ENCODE measurements around the gene MLLT10. TPM values are rescaled to one million over a fixed set of nuclear protein-coding genes. Genes with fewer than 3 reads are reported as not detected.

Gene MLLT10
- total RNA-seq, 1 donor from 2014 or later, result 50.9 TPM

DNA sequence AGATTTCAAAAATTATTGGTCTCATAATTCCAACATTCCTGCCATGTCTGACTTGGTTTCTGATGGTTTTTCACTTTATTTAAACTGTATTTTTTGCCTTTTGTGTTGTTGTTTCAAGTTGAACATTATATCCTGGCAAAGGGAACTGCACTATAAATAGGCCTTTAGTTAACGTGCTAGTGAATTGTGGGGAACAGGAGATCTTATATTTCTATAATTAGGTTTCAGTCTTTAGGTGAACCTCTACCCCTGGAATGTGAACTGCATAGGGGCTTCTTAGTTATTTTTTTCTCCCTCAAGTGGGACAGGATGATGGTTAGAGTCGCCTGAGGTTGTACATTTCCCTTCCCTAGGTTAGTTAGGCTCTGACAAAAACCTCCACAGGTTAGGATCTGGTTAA, 128.6 kb downstream of the MLLT10 start:
- DNase-seq, result no peak
- TF ChIP-seq, protein P1, sequence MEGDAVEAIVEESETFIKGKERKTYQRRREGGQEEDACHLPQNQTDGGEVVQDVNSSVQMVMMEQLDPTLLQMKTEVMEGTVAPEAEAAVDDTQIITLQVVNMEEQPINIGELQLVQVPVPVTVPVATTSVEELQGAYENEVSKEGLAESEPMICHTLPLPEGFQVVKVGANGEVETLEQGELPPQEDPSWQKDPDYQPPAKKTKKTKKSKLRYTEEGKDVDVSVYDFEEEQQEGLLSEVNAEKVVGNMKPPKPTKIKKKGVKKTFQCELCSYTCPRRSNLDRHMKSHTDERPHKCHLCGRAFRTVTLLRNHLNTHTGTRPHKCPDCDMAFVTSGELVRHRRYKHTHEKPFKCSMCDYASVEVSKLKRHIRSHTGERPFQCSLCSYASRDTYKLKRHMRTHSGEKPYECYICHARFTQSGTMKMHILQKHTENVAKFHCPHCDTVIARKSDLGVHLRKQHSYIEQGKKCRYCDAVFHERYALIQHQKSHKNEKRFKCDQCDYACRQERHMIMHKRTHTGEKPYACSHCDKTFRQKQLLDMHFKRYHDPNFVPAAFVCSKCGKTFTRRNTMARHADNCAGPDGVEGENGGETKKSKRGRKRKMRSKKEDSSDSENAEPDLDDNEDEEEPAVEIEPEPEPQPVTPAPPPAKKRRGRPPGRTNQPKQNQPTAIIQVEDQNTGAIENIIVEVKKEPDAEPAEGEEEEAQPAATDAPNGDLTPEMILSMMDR (IDR thresholded peaks at IDR 0.05; ENCODE audit: partially characterized antibody, unreplicated experiment), result no peak
- peaks cover 2% of the 10 kb centered on the region for H3K27me3 Mint-ChIP-seq (ENCODE audit: unreplicated experiment)
- no peak overlapping the region for H3K27ac Mint-ChIP-seq (ENCODE audit: unreplicated experiment)
- H3K9me3 Mint-ChIP-seq (ENCODE audit: unreplicated experiment), result no peaks in the 10 kb centered on the region
- no peaks in the 10 kb centered on the region for H3K36me3 Mint-ChIP-seq (ENCODE audit: unreplicated experiment)
- peaks cover 4% of the 10 kb centered on the region for H3K4me1 Mint-ChIP-seq (ENCODE audit: low read depth, unreplicated experiment)
- no peak overlapping the region for H3K4me3 Mint-ChIP-seq (ENCODE audit: unreplicated experiment)

DNA sequence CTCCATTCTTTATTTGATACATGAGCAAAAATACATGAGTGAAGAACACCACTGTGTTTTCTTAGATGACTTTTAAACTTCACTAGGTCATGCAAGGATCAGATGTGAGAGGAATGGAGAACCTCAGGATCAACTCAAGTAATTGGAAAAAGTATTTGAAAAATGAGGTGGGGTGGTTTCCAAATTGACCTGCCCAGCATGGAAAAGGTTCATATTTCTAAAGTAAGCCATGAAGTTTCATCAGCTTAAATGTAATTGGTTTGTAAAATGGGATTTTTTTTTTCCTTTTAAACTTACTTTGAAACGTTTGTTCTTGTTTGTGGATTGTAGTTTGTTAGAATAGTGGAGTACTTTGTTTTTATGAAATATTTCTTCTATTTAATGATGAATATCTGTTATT, 134.8 kb downstream of the MLLT10 start:
- no peaks in the 10 kb centered on the region for H3K9me3 Mint-ChIP-seq (ENCODE audit: unreplicated experiment)
- H3K36me3 Mint-ChIP-seq (ENCODE audit: unreplicated experiment), result no peaks in the 10 kb centered on the region
- H3K4me1 Mint-ChIP-seq (ENCODE audit: low read depth, unreplicated experiment), result no peaks in the 10 kb centered on the region
- no peak overlapping the region for H3K4me3 Mint-ChIP-seq (ENCODE audit: unreplicated experiment)
- TF ChIP-seq, protein P1 (IDR thresholded peaks at IDR 0.05; ENCODE audit: partially characterized antibody, unreplicated experiment), result no peak
- DNase-seq, result no peak
- H3K27me3 Mint-ChIP-seq (ENCODE audit: unreplicated experiment), result peaks cover 3% of the 10 kb centered on the region
- H3K27ac Mint-ChIP-seq (ENCODE audit: unreplicated experiment), result no peak overlapping the region

DNA sequence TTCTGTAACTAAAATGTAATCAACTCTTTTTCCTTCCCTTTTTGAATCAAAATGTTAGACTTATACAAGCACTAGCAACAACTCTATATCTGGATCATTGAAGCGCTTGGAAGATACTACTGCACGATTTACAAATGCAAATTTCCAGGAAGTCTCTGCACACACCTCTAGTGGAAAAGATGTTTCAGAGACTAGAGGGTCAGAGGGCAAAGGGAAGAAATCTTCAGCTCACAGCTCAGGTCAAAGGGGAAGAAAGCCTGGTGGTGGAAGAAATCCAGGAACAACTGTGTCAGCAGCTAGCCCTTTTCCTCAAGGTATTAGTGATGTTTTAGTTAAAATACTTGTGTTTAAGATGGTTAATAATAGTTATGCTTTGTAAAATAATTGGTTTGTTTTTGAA, 136.4 kb downstream of the MLLT10 start:
- H3K9me3 Mint-ChIP-seq (ENCODE audit: unreplicated experiment), result no peaks in the 10 kb centered on the region
- H3K4me1 Mint-ChIP-seq (ENCODE audit: low read depth, unreplicated experiment), result no peaks in the 10 kb centered on the region
- TF ChIP-seq, protein P1 (IDR thresholded peaks at IDR 0.05; ENCODE audit: partially characterized antibody, unreplicated experiment), result no peak
- H3K36me3 Mint-ChIP-seq (ENCODE audit: unreplicated experiment), result no peaks in the 10 kb centered on the region
- DNase-seq, result no peak
- H3K4me3 Mint-ChIP-seq (ENCODE audit: unreplicated experiment), result no peak overlapping the region
- no peak overlapping the region for H3K27ac Mint-ChIP-seq (ENCODE audit: unreplicated experiment)
- H3K27me3 Mint-ChIP-seq (ENCODE audit: unreplicated experiment), result peaks cover 3% of the 10 kb centered on the region

DNA sequence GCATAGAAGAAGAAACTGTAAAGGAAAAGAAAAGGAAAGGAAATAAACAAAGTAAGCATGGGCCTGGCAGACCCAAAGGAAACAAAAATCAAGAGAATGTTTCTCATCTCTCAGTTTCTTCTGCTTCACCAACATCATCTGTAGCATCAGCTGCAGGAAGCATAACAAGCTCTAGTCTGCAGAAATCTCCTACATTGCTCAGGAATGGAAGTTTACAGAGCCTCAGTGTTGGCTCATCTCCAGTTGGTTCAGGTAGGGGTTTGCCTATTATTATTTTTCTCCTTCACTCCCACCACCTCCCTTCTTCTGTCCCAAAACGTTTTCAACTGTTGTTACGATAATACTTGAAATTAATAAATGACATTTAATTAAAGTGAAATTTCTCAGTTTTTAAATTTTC, 139.6 kb downstream of the MLLT10 start:
- no peaks in the 10 kb centered on the region for H3K9me3 Mint-ChIP-seq (ENCODE audit: unreplicated experiment)
- peaks cover 3% of the 10 kb centered on the region for H3K27me3 Mint-ChIP-seq (ENCODE audit: unreplicated experiment)
- H3K36me3 Mint-ChIP-seq (ENCODE audit: unreplicated experiment), result no peaks in the 10 kb centered on the region
- no peaks in the 10 kb centered on the region for H3K4me1 Mint-ChIP-seq (ENCODE audit: low read depth, unreplicated experiment)
- TF ChIP-seq, protein P1 (IDR thresholded peaks at IDR 0.05; ENCODE audit: partially characterized antibody, unreplicated experiment), result no peak
- no peak overlapping the region for H3K4me3 Mint-ChIP-seq (ENCODE audit: unreplicated experiment)
- no peak overlapping the region for H3K27ac Mint-ChIP-seq (ENCODE audit: unreplicated experiment)
- DNase-seq, result no peak

DNA sequence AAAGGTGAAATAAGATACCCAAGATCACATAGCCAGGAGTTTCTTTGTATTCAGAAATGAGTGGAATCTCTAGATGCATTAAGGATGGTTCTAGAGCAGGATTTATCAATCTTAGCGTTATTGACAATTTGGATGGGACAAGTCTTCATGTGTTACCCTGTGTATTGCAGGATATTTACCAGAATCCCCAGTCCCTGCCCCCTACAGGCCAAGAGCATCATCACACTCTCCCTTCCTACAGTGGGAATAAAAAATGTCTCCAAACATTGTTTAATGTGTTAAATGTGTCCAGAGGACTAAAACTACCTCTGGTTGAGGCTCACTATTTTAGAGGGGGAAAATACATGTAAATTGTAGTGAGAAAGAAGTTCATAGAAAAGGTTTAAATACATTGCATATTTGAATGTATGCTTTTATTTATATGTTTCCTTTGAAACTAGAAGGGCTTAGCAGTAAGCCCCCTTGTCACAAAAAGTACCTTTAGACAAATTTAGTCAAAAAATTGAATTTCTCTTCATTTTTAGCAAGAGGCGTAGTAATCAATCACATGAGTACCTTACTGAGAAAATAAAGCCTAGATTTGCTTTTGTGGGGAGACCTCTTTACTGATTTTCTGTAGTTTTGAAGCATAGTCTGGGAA, 141.2 kb downstream of the MLLT10 start:
- Mint-ChIP-seq H3K27ac (ENCODE audit: unreplicated experiment) (no peak overlapping the region), H3K4me3 (ENCODE audit: unreplicated experiment) (no peak overlapping the region), H3K36me3 (ENCODE audit: unreplicated experiment) (no peaks in the 10 kb centered on the region), H3K9me3 (ENCODE audit: unreplicated experiment) (no peaks in the 10 kb centered on the region), H3K27me3 (ENCODE audit: unreplicated experiment) (no peaks in the 10 kb centered on the region), H3K4me1 (ENCODE audit: low read depth, unreplicated experiment) (no peaks in the 10 kb centered on the region)
- TF ChIP-seq, protein P1 (IDR thresholded peaks at IDR 0.05; ENCODE audit: partially characterized antibody, unreplicated experiment), result peak; percentile 89
- DNase-seq, result peak; percentile 50
